ENCODE data around the gene ZNF546.

ZNF546 gene

GRCh38 chr19:40056505-40056904 is 59.6 kb downstream of the ZNF546 start:
- FAIRE-seq, result no peak

- no peak for FAIRE-seq
Observed at GRCh38 chr19:40057166-40057565, 60.3 kb downstream of the ZNF546 start.

- no peak for FAIRE-seq
Observed at GRCh38 chr19:40059624-40060023, 62.8 kb downstream of the ZNF546 start.

- FAIRE-seq, result peak; percentile 14
Observed at GRCh38 chr19:40070058-40070457, 73.2 kb downstream of the ZNF546 start.
